ENCODE data around the gene VPS45.

The VPS45 gene

DNA sequence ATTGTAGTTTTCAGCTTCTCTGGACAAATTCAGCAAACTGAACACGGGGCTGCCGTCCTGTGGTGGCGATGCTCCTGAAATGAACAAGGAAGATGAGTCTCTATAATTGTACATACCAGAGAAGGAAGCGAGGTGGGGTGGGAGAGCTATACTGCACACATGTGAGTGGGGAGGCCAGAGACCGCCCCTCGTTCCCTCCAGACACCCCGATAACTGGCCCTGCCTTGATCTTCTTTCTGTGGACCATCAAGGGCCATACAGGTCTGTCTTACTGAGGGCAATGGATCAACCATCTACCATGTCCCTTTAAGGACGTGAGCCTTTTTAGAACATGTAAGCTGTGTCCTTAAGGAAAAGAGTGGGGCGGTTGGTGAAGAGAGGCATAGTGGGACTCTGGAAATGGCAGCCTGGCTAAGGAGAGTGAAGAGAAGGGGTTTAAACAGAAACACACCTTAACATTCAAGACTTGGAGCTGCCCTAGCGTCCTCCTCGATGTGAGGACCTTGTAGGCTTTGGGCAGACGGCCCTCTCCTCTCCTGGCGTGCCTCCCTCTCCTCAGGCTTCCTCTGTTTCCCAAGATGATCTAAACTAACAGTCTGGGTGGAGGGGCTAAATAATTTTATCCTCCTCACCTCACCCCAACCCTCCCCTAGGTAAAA lies 88.0 kb downstream of the VPS45 start:
- H3K27ac ChIP-seq = peak overlapping the region; percentile 96 to 100 (median 98); a peak in 21 of 22 replicates
- peaks cover 75 to 90% (median 86%) of the 10 kb centered on the region in 10 experiments for H3K4me1 ChIP-seq
- H4K20me1 ChIP-seq = peaks cover 0 to 61% (median 44%) of the 10 kb centered on the region in 11 experiments; a peak in 14 of 22 replicates
- no peak for TF ChIP-seq Cebpa-rat (IDR thresholded peaks at IDR 0.05)
- no peaks in the 10 kb centered on the region for H3K27me3 ChIP-seq
- peaks cover 85 to 95% (median 91%) of the 10 kb centered on the region in 11 experiments for H3K36me3 ChIP-seq
- peak overlapping the region in 5 of 10 experiments; percentile 15 to 97 (median 84); a peak in 7 of 20 replicates for H3K4me3 ChIP-seq
- H3K4me2 ChIP-seq = peak overlapping the region; percentile 90 to 99 (median 95); a peak in 20 of 22 replicates
- H3K9me3 ChIP-seq (replicated peaks in 1 of 11) = no peaks in the 10 kb centered on the region
- H3K9ac ChIP-seq = peak overlapping the region; percentile 1 to 100 (median 99); a peak in 14 of 22 replicates

DNA sequence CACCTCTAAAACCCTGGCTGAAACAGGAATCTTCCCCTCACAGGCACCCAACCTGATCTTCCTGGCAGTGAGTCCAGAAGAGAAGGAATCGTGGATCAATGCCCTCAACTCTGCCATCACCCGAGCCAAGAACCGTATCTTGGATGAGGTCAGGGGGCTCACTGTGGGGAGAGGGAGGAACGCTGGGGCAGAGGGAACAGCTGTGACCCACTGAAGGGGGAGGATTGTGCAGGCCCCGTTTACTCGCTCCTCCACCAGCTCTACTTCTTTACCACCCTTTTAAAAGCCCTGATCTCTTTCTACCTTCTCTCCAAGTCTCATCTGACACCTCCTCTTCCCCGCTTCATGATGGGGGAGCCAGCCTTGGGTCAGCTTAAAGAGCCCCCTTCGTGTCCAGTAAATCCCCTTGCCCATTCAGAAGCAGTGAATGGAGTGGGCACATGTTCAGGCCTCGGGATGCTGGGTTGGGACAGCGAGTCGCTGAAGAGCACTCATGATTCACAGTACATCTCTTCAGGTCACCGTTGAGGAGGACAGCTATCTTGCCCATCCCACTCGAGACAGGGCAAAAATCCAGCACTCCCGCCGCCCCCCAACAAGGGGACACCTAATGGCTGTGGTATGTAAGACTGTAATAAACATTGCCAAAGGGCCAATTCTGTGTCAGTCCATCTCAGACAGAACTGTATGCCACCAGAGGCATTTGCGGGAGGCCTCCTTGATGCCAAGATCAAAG lies 89.5 kb downstream of the VPS45 start:
- H3K36me3 ChIP-seq = peaks cover 78 to 90% (median 80%) of the 10 kb centered on the region in 11 experiments
- no peak for TF ChIP-seq Cebpa-rat (IDR thresholded peaks at IDR 0.05)
- no peaks in the 10 kb centered on the region for H3K27me3 ChIP-seq

DNA sequence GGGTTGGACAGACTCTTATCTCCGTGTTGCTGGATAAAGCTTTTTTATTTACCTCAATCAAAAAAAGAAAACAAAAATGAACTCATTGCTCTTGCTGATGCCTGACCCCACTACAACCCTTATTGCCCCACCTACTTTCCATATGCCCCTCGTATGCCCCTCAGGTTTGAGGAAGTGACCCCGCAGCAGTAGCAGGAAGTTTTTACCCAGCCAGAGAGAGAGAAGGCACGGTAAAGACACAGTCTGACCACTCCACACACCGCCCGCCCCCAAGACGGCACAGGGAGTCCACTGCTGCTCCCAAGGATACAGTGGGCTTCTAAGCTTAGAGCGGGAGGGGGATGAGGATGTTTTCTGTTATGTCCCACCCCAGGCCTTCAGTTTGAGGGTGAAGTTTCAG lies 92.0 kb downstream of the VPS45 start:
- H3K4me1 ChIP-seq = peaks cover 94 to 98% (median 97%) of the 10 kb centered on the region in 10 experiments
- H3K4me2 ChIP-seq = peak overlapping the region; percentile 90 to 99 (median 95)
- no peak for TF ChIP-seq Cebpa-rat (IDR thresholded peaks at IDR 0.05)
- H3K4me3 ChIP-seq = peak overlapping the region in 9 of 10 experiments; percentile 26 to 58 (median 43); a peak in 18 of 20 replicates
- H4K20me1 ChIP-seq = peaks cover 0 to 30% (median 15%) of the 10 kb centered on the region in 11 experiments; a peak in 12 of 22 replicates
- H3K9me3 ChIP-seq (replicated peaks in 1 of 11) = no peaks in the 10 kb centered on the region
- H3K27me3 ChIP-seq = no peaks in the 10 kb centered on the region
- peaks cover 53 to 65% (median 54%) of the 10 kb centered on the region in 11 experiments for H3K36me3 ChIP-seq
- H3K27ac ChIP-seq = peak overlapping the region; percentile 96 to 100 (median 98)
- peak overlapping the region; percentile 81 to 100 (median 87) for H3K9ac ChIP-seq

More for the DNA sequence above, 89.5 kb downstream of the VPS45 start:
- Histone ChIP-seq H4K20me1 (peaks cover 0 to 50% (median 41%) of the 10 kb centered on the region in 11 experiments; a peak in 14 of 22 replicates), H3K4me2 (peak overlapping the region; percentile 90 to 99 (median 95)), H3K4me3 (peak overlapping the region in 4 of 10 experiments; percentile 9 to 97 (median 28); a peak in 5 of 20 replicates), H3K4me1 (peaks cover 90 to 98% (median 97%) of the 10 kb centered on the region in 10 experiments), H3K27ac (peak overlapping the region; percentile 96 to 100 (median 98)), H3K9me3 (replicated peaks in 1 of 11) (no peaks in the 10 kb centered on the region), H3K9ac (peak overlapping the region; percentile 6 to 100 (median 87); a peak in 18 of 22 replicates)

DNA sequence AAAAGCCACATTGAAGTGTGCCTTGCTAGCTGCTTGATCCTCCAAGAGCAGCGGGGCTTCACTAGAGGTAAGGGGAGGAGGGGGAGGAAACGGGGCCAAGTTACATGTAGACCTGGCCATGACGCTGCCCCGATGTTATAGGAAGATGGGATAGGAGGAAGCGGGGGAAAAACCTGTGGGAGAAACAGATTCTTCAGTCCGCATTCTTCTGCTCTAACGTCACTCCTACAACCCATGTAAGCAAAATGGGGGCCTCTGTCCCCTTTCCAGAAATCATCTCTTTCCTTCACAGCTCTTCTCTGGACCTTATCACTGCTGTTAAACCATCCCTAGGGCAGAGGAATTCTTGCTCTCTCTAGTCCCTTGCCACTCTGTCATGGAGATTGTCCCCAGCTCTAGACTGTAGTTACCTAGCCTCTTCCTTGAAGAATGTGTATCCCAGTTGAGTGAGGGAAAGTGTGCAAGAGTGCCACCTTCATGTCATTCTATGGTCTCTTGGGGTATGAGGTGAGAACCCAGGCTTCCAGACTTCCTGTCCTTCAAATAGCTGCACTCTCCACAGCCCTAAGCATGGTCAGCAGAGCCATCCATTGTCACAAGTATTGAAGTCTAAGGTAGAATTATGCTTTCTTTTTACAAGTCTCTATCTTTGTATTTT lies 93.5 kb downstream of the VPS45 start:
- H3K9ac ChIP-seq = peak overlapping the region; percentile 81 to 100 (median 87)
- peak overlapping the region; percentile 20 to 65 (median 50); a peak in 19 of 20 replicates for H3K4me3 ChIP-seq
- H3K27me3 ChIP-seq = no peaks in the 10 kb centered on the region
- H4K20me1 ChIP-seq = peaks cover 0 to 15% (median 1%) of the 10 kb centered on the region in 11 experiments; a peak in 4 of 22 replicates
- peak overlapping the region; percentile 96 to 100 (median 98) for H3K27ac ChIP-seq
- TF ChIP-seq Cebpa-rat (IDR thresholded peaks at IDR 0.05) = no peak
- H3K9me3 ChIP-seq (replicated peaks in 1 of 11) = no peaks in the 10 kb centered on the region
- H3K4me2 ChIP-seq = peak overlapping the region; percentile 85 to 98 (median 96)
- peaks cover 37 to 49% (median 39%) of the 10 kb centered on the region in 11 experiments for H3K36me3 ChIP-seq
- H3K4me1 ChIP-seq = peaks cover 94 to 98% (median 97%) of the 10 kb centered on the region in 10 experiments

DNA sequence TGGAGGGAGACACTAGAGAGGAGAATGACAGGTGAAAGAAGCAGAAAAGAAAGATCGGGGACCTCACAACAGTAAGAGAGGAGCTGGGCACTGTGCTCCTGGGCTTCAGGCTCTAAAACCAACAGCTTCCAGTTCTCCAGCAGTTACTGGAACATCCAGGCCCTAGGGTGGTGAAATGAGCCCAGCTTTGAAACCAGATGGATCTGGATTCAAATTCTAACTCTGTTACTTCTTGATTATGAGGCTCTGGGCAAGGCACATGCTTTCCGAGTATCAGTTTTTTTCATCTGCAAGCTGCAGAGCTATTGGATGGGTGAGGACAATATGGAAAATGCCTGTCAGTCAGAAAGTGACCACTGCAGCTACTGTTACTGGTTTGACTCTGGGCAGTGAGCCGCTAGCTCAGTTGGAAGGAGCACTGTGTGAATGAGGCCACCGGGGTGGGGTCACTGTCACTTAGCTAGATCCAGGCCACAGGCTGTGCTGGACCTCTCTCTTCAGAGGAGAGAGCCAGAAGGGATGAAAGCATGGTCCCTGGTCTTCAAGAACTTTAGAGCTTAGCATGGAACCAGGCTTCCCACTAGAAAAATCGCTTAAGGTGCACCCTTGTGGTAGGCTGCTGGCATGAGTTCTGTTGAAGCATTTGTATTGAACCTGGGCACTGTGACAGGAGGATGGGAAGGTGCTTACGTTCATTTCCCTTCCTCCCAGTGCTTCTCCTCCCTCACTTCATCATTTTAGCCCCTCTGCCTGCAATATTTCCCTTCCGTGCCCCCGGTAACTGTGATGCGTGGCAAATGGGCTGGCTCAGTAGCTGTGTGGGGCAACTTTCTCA lies 94.4 kb downstream of the VPS45 start:
- Histone ChIP-seq H3K27me3 (no peaks in the 10 kb centered on the region), H3K4me2 (peak overlapping the region; percentile 85 to 98 (median 96)), H3K4me3 (peak overlapping the region in 9 of 10 experiments; percentile 18 to 65 (median 40); a peak in 15 of 20 replicates), H3K27ac (peak overlapping the region; percentile 96 to 100 (median 98)), H3K36me3 (peaks cover 29 to 41% (median 30%) of the 10 kb centered on the region in 11 experiments), H3K9ac (peak overlapping the region; percentile 81 to 100 (median 87)), H4K20me1 (peaks cover 0 to 6% (median 0%) of the 10 kb centered on the region in 11 experiments; a peak in 4 of 22 replicates), H3K4me1 (peaks cover 87 to 97% (median 93%) of the 10 kb centered on the region in 10 experiments), H3K9me3 (replicated peaks in 1 of 11) (no peaks in the 10 kb centered on the region)
- no peak for TF ChIP-seq Cebpa-rat (IDR thresholded peaks at IDR 0.05)

DNA sequence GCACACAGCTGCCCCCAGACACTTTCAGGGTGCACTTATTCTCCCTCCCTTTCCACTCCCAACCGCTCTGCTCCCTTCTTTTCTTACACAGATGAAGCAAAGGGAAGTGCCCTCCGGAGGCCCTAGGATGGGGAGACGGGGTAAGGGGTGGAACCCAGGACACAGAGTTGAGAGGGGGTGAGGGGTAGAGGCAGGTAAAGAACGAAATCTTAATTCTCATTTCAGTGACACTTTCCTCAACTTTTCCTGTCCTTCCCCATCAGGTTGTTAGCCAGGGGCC lies 94.9 kb downstream of the VPS45 start:
- peak overlapping the region; percentile 81 to 100 (median 87) for H3K9ac ChIP-seq
- peak overlapping the region; percentile 96 to 100 (median 98) for H3K27ac ChIP-seq
- TF ChIP-seq Cebpa-rat (IDR thresholded peaks at IDR 0.05) = no peak
- H3K9me3 ChIP-seq (replicated peaks in 1 of 11) = no peaks in the 10 kb centered on the region
- peak overlapping the region in 9 of 10 experiments; percentile 18 to 65 (median 40); a peak in 16 of 20 replicates for H3K4me3 ChIP-seq
- peak overlapping the region; percentile 85 to 98 (median 96) for H3K4me2 ChIP-seq
- peaks cover 23 to 35% (median 25%) of the 10 kb centered on the region in 11 experiments for H3K36me3 ChIP-seq
- peaks cover 0 to under 1% (median 0%) of the 10 kb centered on the region in 11 experiments; a peak in 1 of 22 replicates for H4K20me1 ChIP-seq
- no peaks in the 10 kb centered on the region for H3K27me3 ChIP-seq
- H3K4me1 ChIP-seq = peaks cover 81 to 93% (median 87%) of the 10 kb centered on the region in 10 experiments

DNA sequence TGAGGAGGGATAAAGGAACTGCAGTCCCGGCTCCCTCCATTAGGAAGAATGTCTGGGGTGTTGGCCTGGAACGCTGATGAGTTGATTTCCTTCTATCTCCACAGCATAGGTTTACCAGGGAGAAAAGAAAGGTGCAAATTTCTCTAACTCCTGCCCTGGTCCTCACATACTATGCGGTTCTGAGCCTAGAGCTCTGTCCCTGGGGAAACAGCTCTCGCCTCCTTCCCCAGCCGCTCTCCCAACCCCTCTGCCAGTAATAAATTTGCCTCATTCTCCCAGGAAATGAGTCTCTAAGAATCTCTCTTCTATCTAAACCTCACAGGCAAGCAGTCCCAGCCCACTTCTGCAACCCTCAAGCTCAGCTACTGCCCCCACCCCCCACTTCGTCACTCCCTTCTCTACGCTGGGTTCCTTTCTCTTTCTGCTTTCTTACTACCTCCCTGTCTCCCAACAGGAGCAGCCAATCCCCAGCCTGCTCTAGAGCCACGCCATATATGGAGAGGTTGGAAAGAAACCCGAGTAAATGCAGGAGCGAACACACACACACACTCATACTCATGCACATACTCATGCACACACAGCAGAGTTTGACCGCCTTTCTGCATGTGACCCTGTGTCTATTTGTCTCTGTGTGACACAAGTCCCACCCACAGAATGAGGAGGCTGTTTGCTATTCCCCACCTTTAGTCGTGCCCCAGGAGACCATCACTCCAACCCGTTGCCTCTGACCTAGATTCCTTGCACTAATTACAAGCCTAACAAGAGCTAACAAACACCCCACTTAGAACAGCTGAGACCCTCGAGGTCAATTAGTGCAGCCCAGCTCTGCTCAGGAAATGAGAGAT lies 95.5 kb downstream of the VPS45 start:
- Histone ChIP-seq H3K4me1 (peaks cover 76 to 88% (median 82%) of the 10 kb centered on the region in 10 experiments), H3K27ac (peak overlapping the region; percentile 96 to 100 (median 98)), H3K27me3 (no peaks in the 10 kb centered on the region), H3K4me3 (peak overlapping the region in 9 of 10 experiments; percentile 18 to 65 (median 40); a peak in 16 of 20 replicates), H3K9ac (peak overlapping the region; percentile 81 to 100 (median 87)), H3K36me3 (peaks cover 17 to 29% (median 19%) of the 10 kb centered on the region in 11 experiments), H3K4me2 (peak overlapping the region; percentile 85 to 98 (median 96)), H3K9me3 (replicated peaks in 1 of 11) (no peaks in the 10 kb centered on the region), H4K20me1 (no peaks in the 10 kb centered on the region)
- no peak for TF ChIP-seq Cebpa-rat (IDR thresholded peaks at IDR 0.05)
